GM12891 (cell line): Measurements from ENCODE around the gene KIF26A.

Experiments used
- DNase-seq: peaks from one replicate; pipeline ENCODE4 v3.0.0; 2011; ENCODE audit warnings: low spot score; ENCODE audit not compliant: insufficient read length
- FAIRE-seq: peaks from 2 replicates; lab custom pipeline; 2011; peaks lifted over from hg19 to GRCh38; lab: Jason Lieb, UNC
- PAX5 ChIP-seq: IDR thresholded peaks from 2 replicates; pipeline ENCODE4 v1.6.1; 2011; ENCODE audit warnings: low read length, moderate library complexity, mild to moderate bottlenecking; ENCODE audit not compliant: insufficient read depth, severe bottlenecking
- POLR2A ChIP-seq: IDR thresholded peaks from 2 replicates; pipeline ENCODE4 v1.6.1; 2011; ENCODE audit warnings: low read depth, low read length, control low read depth
- POLR2AphosphoS5 ChIP-seq: IDR thresholded peaks from 2 replicates; pipeline ENCODE4 v1.6.1; 2011; ENCODE audit warnings: low read depth, low read length, control low read depth
- POU2F2 ChIP-seq: IDR thresholded peaks from 2 replicates; pipeline ENCODE4 v1.6.1; 2011; ENCODE audit warnings: low read depth, mild to moderate bottlenecking, control low read depth, low read length, moderate library complexity
- SPI1 ChIP-seq: IDR thresholded peaks from 2 replicates; pipeline ENCODE4 v1.6.1; 2011; ENCODE audit warnings: low read depth, low read length, control low read depth
- TAF1 ChIP-seq: IDR thresholded peaks from 2 replicates; pipeline ENCODE4 v1.6.1; 2011; ENCODE audit warnings: low read depth, low read length, control low read depth

KIF26A gene

DNA sequence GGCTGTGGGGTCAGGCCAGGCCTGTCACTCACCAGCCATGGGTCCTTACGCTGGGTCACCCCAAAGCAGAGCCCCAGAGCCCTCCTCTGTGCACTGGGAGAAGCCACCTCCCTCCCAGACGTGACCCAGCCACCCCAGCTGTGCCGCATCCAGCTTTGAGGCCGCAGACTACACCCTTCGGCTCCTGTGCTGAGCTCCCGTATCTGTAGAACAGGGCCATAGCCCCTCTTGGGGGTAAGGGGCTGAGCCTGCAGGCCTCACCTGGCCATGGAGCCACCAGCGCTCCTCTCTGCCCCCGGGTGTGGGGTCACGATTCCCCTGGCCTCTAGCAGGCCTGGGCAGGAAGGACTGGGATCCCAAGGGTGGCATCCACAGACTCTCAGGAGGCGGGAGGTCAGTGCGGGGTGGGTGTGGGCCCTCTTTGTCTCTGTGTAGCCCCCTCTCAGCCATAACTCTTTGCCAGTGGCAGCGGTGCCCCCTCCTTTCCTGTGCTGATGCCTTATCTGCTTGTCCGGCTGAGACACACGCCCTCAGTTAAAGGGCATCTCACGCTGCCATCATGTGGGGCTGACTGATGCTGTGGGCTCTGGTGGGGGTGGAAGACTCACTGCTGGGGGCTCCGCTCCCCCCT, 36.6 kb upstream of the KIF26A start:
- no peak for FAIRE-seq
- TF ChIP-seq POU2F2 (no peak), POLR2A (no peak), TAF1 (no peak), SPI1 (no peak), POLR2AphosphoS5 (no peak), PAX5 (no peak)
- no peak for DNase-seq

DNA sequence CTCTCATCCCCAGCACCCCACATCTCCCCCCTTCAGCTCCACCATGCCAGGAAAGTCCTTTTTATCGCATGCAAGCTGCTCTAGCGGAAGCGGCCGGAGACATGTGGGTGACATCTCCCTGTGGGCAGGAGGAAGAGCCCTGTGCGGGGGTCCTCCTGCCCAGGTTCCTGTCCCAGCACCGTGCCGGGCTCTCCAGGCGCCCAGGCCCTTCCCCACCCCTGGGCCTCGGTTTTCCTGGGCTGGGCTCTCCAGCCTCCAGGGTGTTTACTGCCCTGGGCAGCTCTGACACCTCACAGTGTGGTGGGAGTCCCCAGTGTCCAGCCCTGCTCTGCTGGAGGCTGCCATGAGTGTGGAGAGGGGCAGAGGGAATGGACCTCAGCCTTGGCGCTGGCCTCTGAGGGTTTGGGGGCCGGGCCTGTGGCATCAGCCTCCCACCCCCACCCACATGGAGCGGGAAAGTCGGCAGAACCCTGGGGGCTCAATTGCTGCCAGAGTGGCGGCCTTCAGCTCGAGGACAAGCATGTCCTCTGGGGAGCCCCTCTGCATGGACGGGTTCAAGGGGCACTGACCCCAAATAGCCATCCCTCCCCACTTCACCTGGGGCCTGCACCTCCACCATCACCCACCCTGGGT, 36.0 kb upstream of the KIF26A start:
- FAIRE-seq (no peak), DNase-seq (no peak)
- TF ChIP-seq TAF1 (no peak), PAX5 (no peak), POLR2AphosphoS5 (no peak), SPI1 (no peak)

DNA sequence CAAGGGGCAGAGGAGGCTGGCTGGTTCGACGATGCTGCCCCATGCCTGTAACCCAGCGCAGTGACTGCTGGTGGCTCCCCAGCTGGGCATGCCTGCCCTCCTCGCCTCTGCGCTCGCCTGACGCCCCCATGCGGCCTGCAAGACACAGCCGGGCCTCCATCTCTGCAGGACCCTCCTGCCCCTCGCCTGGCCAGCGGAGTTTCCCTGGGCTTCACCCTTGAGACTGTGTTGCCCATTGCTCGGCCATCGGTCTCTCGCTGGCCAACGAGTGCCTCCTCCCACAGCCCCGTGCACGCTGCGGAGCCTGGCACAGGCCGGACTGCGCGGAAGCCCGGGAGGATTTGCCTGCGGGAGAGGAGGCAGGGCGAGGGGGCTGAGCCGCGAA, 35.3 kb upstream of the KIF26A start:
- no peak for TF ChIP-seq SPI1
- TF ChIP-seq POLR2A, result no peak
- TF ChIP-seq PAX5, result no peak
- no peak for TF ChIP-seq POLR2AphosphoS5
- no peak for TF ChIP-seq TAF1
- FAIRE-seq (no peak), DNase-seq (no peak)

DNA sequence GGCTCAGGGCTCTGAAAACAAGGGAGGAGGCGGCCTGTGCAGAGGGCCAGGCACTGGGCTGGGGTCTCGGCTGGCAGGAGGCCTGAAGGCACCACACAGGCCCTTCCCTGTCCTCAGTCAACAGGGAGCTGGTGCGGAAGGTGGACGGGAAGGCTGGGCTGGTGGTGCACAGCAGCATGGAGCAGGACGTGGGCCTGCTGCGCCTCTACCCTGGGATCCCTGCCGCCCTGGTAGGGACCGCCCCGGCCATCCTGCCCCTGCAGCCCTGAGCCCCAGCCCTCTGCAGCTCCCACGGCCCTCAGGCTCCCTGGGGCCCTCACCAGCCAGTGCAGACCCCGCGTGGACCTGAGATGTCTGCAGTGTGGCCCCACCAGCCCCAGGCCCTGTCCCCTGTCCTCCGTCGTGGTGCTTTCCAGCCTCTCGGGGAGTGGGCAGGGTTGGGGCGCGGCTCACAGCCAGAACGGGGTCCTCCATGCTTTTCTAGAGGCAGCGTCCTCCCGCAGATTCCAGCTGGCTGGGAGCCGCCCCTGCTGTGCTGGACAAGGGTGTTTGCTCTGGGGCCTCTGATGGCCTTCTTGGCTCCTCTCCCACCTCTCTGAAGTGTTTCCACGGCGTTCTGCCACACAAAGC, 34.8 kb upstream of the KIF26A start:
- TF ChIP-seq TAF1, result no peak
- no peak for TF ChIP-seq PAX5
- no peak for TF ChIP-seq SPI1
- TF ChIP-seq POLR2AphosphoS5, result no peak
- TF ChIP-seq POU2F2, result no peak
- TF ChIP-seq POLR2A, result no peak
- DNase-seq, result no peak
- no peak for FAIRE-seq

DNA sequence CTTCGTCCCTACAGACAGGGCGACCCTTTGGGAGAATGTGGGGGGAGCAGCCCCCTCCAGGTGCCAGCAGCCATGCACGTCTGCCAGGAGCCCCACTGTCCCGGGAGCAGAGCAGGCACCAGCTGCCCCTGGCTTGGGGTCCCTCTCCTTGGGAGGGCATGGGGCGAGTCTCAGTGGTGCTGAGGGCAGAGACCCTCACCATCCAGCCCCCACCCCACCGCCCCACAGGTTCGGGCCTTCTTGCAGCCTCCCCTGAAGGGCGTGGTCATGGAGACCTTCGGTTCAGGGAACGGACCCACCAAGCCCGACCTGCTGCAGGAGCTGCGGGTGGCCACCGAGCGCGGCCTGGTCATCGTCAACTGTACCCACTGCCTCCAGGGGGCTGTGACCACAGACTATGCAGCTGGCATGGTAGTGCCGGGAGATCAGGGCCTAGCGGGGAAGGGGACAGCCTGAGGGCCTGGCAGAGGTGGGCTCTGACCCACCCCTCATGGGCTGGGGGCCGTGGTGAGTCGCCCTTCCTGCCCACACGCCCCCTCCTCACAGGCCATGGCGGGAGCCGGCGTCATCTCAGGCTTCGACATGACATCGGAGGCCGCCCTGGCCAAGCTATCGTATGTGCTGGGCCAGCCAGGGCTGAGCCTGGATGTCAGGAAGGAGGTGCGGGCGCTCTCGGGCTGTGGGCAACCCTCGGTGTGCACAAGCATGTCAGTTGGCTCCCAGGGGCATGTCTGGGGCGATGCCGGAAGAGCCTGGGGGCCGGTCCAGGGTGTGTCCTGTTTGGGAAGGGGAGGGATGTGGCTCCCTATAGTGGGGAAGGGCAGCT, 34.1 kb upstream of the KIF26A start:
- TF ChIP-seq POU2F2, result no peak
- no peak for TF ChIP-seq TAF1
- TF ChIP-seq SPI1, result no peak
- TF ChIP-seq POLR2AphosphoS5, result no peak
- TF ChIP-seq PAX5, result no peak
- TF ChIP-seq POLR2A, result no peak
- DNase-seq (no peak), FAIRE-seq (no peak)

DNA sequence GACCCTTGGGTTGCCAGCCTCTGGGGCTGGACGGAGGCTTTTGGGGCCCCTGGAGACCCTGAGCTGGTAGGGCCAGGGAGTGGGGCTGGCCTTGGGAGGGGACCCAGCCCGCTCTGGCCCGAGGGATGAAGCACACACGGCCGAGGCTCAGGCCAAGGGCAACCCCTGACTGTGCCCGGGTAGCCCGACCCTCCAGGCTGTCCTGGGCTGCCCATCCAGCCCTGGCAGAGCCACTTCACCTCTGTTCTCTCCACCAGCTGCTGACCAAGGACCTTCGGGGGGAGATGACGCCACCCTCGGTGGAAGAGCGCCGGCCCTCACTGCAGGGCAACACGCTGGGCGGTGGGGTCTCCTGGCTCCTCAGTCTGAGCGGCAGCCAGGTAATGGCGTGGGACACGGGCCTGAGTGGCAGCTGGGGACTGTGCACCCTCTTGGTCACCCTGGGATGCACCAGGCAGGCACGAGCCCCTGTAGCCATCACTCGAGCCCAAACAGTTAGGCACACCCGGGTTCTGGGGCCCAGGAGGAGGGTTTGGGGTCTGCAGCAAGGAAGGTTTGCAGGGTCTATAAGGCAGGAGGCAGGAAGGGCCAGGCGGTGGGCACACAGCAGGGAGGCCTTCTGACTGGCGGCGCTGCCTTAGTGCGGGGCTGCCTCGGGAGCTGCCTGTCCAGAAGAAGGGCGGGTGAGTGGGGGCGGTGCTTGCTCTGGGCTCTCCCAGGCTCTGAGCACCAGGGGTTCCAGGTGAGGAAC, 33.1 kb upstream of the KIF26A start:
- no peak for DNase-seq
- TF ChIP-seq POLR2AphosphoS5 (no peak), TAF1 (no peak), POU2F2 (no peak), POLR2A (no peak), PAX5 (no peak), SPI1 (no peak)
- FAIRE-seq, result no peak

DNA sequence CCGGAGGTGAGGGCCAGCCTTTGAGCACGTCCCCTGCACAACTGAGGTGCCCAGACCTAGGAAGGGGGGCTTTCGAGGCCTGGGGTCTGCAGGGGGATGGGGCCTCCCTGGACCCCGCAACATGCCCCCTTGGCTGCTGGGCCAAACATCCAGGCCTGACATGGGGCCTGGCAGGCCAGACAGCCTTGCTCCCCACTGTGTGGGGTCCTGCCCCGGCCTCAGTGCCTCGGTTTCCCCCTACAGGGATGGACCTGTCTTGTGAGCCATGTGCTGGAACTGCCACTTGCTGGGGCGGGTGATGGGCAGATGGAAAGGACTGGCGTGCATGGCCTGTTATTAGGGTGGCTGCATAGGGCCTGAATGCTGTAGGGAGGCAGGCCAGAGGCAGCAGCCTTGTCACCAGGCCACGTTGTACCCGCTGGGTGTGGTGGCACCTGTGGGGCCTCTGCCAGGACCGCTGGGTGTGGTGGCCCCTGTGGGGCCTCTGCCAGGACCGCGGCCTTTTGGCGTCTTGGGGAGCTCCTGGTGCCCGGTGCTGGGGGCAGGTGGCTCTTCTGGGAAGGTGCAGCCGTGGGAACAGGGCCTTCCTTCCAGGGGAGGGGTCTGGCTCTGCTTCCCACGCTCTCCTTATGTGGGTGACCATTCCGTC, 32.4 kb upstream of the KIF26A start:
- TF ChIP-seq POU2F2 (no peak), SPI1 (no peak), POLR2AphosphoS5 (no peak), POLR2A (no peak), PAX5 (no peak), TAF1 (no peak)
- FAIRE-seq, result no peak
- DNase-seq, result no peak

DNA sequence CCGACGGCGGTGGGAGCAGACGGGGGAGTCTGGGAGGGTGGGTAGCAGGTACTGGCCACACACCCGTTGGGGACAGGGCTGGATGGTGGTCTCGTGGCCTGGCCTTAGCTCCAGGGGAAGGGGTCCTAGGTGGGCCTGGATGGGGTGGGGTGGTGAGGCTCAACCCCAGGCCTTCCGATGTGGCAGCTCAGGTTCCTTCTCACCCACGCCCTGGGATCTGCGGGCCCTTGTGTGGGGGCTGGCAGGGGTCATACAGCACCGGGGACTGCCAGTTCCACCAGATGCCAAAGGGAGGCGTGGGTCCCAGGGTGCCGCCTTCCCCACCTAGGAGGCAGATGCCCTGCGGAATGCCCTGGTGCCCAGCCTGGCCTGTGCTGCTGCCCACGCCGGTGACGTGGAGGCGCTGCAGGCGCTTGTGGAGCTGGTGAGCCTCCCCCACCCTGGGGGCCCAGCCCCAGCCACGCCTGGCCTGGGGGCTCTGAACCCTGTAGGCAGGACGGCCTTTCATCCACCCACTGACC, 31.9 kb upstream of the KIF26A start:
- no peak for TF ChIP-seq SPI1
- no peak for TF ChIP-seq POLR2AphosphoS5
- no peak for TF ChIP-seq POLR2A
- FAIRE-seq (no peak), DNase-seq (no peak)
